ENCODE results near the gene TMOD2.

Gene TMOD2

GRCh38 chr15:51828621-51829375 lies 77.4 kb downstream of the TMOD2 start:
- no peak for DNase-seq

GRCh38 chr15:51829376-51830275 lies 78.2 kb downstream of the TMOD2 start, which contains the start of gene TMOD3:
Gene TMOD3, plus strand, starts transcription at chr15:51829653. Its CDS starts 33,232 bp downstream, at chr15:51862885.
- peak; percentile 94 to 97 (median 96) for DNase-seq

GRCh38 chr15:51830276-51830806 lies 78.9 kb downstream of the TMOD2 start:
- DNase-seq = peak; percentile 45 to 64 (median 56)

- no peak for DNase-seq
These were observed 82.4 kb downstream of the TMOD2 start for GRCh38 chr15:51833772-51834171.

DNA sequence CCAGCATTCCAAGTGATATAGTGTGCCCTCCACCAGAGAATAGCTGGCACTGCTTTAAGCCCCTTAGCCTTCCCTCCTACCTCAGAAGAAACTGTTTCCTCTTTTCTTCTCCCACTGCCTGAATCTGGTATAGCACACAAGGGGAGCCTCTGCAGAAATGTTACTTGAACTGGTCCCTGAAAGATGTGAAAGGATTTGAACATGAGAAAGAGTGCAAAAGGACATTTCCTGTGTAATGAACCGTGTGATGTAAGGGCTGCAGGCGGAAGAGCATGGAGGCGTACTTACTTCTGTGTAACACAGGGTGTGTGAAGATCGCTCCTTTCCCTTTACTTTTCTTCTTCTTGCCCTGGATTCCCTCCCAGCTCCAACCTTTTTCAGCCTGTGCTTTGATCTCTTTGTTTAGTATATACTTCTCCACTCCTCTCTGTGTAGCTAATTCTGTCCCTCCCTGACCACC lies 86.4 kb downstream of the TMOD2 start:
- peak; percentile 38 to 74 (median 60) for DNase-seq

DNA sequence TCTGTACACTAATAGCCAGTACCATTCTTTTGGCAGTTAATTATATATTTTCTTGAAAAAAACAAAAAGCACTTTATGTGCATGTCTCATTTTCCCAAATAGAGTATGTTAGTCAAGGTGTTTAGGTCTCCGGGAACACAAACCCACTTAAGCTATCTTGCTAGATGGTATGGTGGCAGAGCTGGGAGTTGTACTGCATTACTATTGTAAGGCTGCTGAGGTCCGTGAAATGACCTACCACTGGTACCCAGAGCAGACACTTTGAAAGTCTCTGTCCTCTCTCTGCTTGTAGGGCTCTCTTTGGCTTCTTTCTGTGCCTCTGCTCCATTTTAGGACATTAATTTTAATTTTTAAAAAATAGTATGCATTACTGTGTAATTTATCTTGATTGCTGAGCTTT lies 86.9 kb downstream of the TMOD2 start:
- DNase-seq = no peak

- peak in 2 of 4 experiments; percentile 14 to 25 for DNase-seq
These were observed 89.3 kb downstream of the TMOD2 start for GRCh38 chr15:51840692-51841091.

- peak; percentile 37 to 72 (median 62) for DNase-seq
These were observed 90.1 kb downstream of the TMOD2 start for GRCh38 chr15:51841406-51842040.

- no peak for DNase-seq
These were observed 90.9 kb downstream of the TMOD2 start for GRCh38 chr15:51842265-51842664.

- peak; percentile 22 to 73 (median 46) for DNase-seq
These were observed 91.7 kb downstream of the TMOD2 start for GRCh38 chr15:51842852-51843737.

DNA sequence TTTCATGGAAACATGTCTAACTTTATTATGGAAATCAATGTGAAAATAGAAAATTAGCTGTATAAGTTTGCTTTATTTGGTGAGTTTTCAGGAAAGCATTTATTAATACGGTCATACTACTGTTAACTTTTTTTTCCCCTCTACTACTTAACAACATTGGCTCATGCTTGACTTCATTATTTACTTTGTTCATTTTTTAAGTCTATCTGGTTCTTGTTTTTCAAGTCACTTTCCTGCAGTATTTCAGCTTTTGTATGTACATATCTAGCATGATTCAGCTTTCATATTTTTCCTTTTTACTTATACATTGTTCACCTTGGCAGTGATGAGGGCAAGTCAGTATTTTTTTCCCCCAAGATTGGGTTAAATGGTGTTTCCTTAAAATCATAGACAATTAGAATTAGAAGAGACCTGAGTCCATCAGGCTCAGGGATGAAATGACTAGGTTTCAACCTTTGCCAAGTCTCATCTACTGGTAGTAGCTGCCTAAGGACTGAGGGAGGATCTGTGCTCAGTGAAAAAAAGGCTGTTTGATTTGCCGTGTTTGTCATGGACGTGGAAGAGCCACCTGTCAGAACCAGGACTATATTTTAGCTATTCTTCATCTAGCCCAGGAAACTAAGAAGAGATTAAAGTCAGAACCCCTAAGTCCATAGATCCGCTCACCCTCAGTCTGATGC lies 93.5 kb downstream of the TMOD2 start:
- DNase-seq = no peak

DNA sequence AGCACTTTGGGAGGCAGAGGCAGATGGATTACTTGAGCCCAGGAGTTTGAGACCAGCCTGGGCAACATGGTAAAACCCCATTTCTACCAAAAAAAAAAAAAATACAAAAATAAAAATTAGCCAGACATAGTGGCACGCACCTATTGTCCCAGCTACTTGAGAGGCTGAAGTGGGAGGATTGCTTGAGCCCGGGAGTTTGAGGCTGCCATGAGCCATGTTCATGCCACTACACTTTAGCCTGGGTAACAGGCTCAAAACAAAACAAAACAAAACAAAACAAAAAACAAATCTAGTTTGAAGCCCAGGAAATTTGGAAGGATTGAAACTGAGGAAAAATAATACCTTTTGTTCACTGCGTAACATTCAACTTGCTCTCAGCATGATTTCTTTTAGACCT lies 94.7 kb downstream of the TMOD2 start:
- peak in 1 of 4 experiments; percentile 38 for DNase-seq

DNA sequence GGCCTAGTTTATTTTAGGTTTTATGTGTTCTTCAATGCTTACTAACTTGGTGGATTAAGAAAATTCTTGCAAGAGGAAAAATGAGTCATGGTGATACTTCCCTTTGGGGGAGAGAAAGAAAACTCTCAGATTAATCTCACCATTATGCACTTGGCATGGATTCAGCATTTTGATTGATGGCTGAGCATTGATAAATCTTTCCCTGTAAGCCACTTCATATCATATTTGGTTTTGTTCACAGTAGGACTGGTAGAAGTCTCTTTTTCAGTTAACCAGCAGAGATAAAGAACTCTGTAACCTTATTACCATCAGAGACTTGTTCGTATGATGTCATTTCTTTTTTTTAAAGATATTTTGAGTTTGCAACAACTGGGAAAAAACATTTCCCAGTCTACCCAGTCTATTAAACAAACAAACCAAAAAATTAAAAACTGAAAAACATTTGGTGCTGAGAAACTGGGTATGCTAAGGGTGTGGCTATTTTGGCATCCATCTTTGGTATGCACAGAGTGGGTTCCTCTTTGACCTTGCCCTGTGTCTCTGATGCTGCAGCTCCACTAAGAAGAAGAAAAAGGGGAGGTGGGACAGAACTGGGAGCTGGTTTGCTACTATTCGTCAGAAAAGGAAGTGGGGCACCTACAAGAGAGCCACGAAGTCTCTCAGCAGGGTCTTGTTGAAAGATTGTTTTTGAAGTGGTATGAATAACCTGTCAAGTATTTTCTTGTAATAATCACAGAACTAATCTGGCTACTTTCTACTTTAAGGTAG lies 95.2 kb downstream of the TMOD2 start:
- peak; percentile 25 to 81 (median 60) for DNase-seq

- DNase-seq = no peak
These were observed 97.4 kb downstream of the TMOD2 start for GRCh38 chr15:51848811-51849210.

DNA sequence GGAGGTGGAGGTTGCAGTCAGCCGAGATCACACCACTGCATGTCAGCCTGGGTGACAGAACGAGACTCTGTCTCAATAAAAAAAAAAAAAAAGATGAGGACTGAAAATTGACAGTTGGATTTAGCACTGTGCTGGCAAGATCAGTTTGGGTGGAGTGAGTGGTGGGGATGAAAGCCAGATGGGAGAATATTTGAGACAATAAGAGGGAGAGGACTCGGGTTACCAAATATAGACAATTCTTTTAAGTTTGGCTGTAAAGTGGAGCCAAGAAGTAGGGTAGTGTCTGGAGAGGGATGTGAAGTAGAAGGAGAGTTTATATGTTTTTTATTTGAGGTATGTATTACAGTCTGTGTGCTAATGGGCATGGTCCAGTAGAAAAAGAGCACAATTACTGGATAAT lies 98.5 kb downstream of the TMOD2 start:
- no peak for DNase-seq

GRCh38 chr15:51853998-51854397 lies 102.6 kb downstream of the TMOD2 start:
- DNase-seq = no peak

DNA sequence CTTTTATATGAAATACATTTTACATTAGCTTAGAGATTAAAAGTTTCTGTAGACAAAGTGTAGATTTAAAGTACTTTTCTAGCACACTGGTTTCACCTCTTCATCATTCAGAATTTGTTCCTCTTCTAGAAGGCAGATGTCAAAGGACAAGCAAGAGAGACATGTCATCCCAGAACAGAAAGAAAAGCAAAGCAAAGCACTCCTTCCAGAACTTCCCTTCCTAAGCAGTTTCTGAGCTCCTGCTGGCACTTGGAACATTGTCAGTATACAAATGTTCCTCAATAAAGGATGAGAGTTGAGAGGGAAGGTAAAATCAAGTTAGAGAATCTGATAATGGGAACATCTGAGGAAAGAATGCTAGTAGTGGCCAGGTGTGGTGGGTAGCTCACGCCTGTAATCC lies 104.2 kb downstream of the TMOD2 start:
- peak; percentile 28 to 63 (median 50) for DNase-seq

DNA sequence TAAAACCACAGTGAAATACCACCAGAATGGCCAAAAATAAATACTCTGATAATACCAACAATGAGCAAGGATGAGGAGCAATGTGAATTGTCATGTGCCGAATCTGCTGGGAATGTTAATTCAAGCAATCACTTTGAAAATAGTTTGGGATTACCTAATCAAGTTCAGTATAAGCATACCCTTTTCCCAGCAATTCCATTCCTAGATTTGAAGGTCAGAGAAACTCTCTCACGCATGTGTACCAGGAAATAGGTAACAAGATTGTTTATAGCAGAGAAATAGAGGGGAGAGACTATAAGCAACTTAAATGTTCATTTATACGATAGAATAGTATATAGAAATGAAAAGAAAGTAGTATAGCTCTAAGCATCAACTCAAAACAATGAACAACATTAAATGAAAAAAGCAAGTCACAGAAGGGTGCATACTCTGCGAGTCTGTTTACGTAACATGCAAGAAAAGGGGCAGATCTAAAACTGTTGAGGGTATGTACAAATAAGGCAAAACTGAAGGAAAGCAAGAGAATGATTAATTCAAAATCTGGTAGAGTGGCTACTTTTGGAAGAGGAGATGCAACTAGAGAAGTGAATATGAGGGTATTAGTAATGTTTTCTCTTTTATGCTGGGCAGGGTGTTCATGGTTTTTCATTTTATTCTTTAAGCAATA lies 105.5 kb downstream of the TMOD2 start:
- DNase-seq = no peak

DNA sequence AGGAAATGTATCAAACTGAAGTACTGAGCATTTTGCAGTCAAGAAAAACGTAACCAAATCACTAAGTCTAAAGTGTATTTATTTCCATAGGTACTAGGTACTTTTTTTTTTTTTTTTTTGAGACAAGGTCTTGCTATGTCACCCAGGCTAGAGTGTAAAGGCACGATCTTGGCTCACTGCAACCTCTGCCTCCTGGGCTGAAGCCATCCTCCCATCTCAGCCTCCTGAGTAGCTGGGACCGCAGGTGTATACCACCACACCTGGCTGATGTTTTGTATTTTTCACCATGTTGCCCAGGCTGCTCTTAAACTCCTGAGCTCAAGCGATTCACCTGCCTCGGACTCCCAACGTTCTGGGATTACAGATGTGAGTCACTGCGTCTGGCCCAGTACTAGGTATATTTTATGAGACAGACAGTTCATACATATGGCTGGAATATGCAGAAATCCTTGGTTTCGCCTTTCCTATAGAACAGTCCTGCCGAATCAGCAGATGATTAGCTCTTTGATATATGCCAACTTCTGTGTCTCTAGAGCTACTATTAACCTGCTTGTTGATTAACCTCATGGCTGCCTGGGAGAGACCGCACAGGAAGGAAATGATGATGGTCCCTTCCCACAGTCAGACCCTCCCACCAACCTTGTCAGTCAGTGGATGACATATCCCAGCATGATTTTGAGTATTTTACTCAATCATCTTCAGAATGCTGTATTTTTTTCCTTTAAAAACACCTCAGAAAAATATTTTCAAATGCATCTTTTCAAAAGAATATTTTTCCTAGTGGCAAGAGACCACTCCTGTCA lies 110.4 kb downstream of the TMOD2 start:
- DNase-seq = peak; percentile 36 to 70 (median 62)
